ENCODE measurements around the gene LUZP2.

- TF ChIP-seq, protein P1, sequence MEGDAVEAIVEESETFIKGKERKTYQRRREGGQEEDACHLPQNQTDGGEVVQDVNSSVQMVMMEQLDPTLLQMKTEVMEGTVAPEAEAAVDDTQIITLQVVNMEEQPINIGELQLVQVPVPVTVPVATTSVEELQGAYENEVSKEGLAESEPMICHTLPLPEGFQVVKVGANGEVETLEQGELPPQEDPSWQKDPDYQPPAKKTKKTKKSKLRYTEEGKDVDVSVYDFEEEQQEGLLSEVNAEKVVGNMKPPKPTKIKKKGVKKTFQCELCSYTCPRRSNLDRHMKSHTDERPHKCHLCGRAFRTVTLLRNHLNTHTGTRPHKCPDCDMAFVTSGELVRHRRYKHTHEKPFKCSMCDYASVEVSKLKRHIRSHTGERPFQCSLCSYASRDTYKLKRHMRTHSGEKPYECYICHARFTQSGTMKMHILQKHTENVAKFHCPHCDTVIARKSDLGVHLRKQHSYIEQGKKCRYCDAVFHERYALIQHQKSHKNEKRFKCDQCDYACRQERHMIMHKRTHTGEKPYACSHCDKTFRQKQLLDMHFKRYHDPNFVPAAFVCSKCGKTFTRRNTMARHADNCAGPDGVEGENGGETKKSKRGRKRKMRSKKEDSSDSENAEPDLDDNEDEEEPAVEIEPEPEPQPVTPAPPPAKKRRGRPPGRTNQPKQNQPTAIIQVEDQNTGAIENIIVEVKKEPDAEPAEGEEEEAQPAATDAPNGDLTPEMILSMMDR (IDR thresholded peaks at IDR 0.05): no peak
- TF ChIP-seq POLR2A (IDR thresholded peaks at IDR 0.05): no peak
These were observed 282.9 kb downstream of the LUZP2 start for GRCh38 chr11:24779791-24780190.

All from tibial nerve (tissue), 3 donors.